ENCODE results near the gene SUN2.

DNA sequence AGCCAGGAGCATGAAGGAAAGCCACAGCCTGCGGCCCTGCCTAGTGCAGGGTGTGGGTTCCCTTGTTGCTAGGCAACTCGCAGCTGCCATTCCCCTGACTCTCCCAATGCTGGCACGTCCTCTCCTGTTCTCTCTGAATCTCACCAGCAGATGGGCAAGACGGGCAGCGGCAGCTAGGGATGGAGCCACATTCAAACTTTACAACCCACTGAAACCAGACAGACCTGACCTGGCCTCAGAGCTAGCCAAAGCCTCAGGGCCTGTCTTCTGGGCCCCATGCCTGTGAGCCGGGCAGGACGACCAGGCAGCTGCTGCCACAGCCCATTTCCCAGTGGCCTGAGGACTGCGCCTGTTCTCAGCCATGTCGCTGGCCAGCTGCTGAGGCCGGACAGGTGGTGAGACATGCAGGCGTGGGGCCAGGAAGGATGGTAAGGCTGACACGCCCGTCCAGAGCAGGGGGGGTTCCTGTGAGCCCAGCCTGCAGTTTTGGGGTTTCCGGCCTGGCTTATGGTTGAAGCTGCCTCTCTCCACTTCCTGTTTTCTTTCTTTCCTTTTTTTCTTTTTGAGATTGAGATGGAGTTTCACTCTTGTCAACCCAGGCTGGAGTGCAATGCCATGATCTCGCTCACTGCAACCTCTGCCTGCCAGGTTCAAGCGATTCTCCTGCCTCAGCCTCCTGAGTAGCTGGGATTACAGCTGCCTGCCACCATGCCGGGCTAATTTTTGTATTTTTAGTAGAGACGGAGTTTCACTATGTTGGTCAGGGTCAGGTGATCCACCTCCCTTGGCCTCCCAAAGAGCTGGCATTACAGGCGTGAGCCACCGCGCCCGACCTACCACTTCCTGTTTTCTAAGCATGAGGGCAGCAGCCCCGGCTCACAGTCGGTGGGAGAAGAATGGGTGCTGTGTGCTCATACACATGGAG is 4.1 kb downstream of the SUN2 start:
- TF ChIP-seq CTCF (conservative IDR thresholded peaks at IDR 0.05; ENCODE audit: low read depth, low read length) = no peak
- TF ChIP-seq RFX5 (IDR thresholded peaks at IDR 0.05; ENCODE audit: low read depth, low read length) = no peak
- TF ChIP-seq MAZ (IDR thresholded peaks at IDR 0.05; ENCODE audit: borderline replicate concordance, low read depth, low read length) = no peak
- TF ChIP-seq FOS (IDR thresholded peaks at IDR 0.05; ENCODE audit: low read depth, low read length) = no peak
- TF ChIP-seq CEBPB (IDR thresholded peaks at IDR 0.05; ENCODE audit: low read depth, low read length) = no peak
- no peak for TF ChIP-seq POLR2A (IDR thresholded peaks at IDR 0.05; ENCODE audit: low read depth, low read length)
- no peak for TF ChIP-seq RAD21 (IDR thresholded peaks at IDR 0.05; ENCODE audit: low read length)
- no peak for TF ChIP-seq USF2 (IDR thresholded peaks at IDR 0.05; ENCODE audit: low read depth, low read length)
- TF ChIP-seq, protein P1, sequence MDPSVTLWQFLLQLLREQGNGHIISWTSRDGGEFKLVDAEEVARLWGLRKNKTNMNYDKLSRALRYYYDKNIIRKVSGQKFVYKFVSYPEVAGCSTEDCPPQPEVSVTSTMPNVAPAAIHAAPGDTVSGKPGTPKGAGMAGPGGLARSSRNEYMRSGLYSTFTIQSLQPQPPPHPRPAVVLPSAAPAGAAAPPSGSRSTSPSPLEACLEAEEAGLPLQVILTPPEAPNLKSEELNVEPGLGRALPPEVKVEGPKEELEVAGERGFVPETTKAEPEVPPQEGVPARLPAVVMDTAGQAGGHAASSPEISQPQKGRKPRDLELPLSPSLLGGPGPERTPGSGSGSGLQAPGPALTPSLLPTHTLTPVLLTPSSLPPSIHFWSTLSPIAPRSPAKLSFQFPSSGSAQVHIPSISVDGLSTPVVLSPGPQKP (IDR thresholded peaks at IDR 0.05; ENCODE audit: borderline replicate concordance, low read depth, low read length) = no peak
- TF ChIP-seq SMC3 (IDR thresholded peaks at IDR 0.05; ENCODE audit: low read depth, low read length) = no peak
- no peak for TF ChIP-seq MAFK (IDR thresholded peaks at IDR 0.05; ENCODE audit: low read depth, low read length)
- TF ChIP-seq RCOR1 (IDR thresholded peaks at IDR 0.05; ENCODE audit: insufficient replicate concordance, low read length) = no peak
- no peak for TF ChIP-seq MXI1 (IDR thresholded peaks at IDR 0.05; ENCODE audit: borderline replicate concordance, low read depth, low read length)
